ENCODE measurements around the gene GGT5. TPM values are rescaled to one million over a fixed set of nuclear protein-coding genes. Genes with fewer than 3 reads are reported as not detected.

Gene GGT5
- total and polyA plus RNA-seq, 2 of the 13 experiments (the other 11 are each of a cell fraction or from before 2014, with no cell fraction given), result 0.69 to 3.1 TPM

- TF ChIP-seq AHDC1 (CRISPR knock-in tag; IDR thresholded peaks at IDR 0.05; ENCODE audit: borderline replicate concordance) (no peak), ZNF383 (CRISPR knock-in tag; IDR thresholded peaks at IDR 0.05; ENCODE audit: borderline replicate concordance) (no peak), SNAPC5 (CRISPR knock-in tag; IDR thresholded peaks at IDR 0.05; ENCODE audit: borderline replicate concordance) (no peak), ZFP37 (CRISPR knock-in tag; IDR thresholded peaks at IDR 0.05; ENCODE audit: borderline replicate concordance) (no peak), GATA4 (IDR thresholded peaks at IDR 0.05; ENCODE audit: borderline replicate concordance, low read depth) (no peak), THAP11 (CRISPR knock-in tag; IDR thresholded peaks at IDR 0.05) (no peak)
- TF ChIP-seq, protein P1, sequence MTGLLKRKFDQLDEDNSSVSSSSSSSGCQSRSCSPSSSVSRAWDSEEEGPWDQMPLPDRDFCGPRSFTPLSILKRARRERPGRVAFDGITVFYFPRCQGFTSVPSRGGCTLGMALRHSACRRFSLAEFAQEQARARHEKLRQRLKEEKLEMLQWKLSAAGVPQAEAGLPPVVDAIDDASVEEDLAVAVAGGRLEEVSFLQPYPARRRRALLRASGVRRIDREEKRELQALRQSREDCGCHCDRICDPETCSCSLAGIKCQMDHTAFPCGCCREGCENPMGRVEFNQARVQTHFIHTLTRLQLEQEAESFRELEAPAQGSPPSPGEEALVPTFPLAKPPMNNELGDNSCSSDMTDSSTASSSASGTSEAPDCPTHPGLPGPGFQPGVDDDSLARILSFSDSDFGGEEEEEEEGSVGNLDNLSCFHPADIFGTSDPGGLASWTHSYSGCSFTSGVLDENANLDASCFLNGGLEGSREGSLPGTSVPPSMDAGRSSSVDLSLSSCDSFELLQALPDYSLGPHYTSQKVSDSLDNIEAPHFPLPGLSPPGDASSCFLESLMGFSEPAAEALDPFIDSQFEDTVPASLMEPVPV (CRISPR knock-in tag; IDR thresholded peaks at IDR 0.05), result no peak
- TF ChIP-seq, protein P2, sequence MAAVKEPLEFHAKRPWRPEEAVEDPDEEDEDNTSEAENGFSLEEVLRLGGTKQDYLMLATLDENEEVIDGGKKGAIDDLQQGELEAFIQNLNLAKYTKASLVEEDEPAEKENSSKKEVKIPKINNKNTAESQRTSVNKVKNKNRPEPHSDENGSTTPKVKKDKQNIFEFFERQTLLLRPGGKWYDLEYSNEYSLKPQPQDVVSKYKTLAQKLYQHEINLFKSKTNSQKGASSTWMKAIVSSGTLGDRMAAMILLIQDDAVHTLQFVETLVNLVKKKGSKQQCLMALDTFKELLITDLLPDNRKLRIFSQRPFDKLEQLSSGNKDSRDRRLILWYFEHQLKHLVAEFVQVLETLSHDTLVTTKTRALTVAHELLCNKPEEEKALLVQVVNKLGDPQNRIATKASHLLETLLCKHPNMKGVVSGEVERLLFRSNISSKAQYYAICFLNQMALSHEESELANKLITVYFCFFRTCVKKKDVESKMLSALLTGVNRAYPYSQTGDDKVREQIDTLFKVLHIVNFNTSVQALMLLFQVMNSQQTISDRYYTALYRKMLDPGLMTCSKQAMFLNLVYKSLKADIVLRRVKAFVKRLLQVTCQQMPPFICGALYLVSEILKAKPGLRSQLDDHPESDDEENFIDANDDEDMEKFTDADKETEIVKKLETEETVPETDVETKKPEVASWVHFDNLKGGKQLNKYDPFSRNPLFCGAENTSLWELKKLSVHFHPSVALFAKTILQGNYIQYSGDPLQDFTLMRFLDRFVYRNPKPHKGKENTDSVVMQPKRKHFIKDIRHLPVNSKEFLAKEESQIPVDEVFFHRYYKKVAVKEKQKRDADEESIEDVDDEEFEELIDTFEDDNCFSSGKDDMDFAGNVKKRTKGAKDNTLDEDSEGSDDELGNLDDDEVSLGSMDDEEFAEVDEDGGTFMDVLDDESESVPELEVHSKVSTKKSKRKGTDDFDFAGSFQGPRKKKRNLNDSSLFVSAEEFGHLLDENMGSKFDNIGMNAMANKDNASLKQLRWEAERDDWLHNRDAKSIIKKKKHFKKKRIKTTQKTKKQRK (IDR thresholded peaks at IDR 0.05; ENCODE audit: low read length), result no peak
- TF ChIP-seq, protein P3, sequence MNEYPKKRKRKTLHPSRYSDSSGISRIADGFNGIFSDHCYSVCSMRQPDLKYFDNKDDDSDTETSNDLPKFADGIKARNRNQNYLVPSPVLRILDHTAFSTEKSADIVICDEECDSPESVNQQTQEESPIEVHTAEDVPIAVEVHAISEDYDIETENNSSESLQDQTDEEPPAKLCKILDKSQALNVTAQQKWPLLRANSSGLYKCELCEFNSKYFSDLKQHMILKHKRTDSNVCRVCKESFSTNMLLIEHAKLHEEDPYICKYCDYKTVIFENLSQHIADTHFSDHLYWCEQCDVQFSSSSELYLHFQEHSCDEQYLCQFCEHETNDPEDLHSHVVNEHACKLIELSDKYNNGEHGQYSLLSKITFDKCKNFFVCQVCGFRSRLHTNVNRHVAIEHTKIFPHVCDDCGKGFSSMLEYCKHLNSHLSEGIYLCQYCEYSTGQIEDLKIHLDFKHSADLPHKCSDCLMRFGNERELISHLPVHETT (CRISPR knock-in tag; conservative IDR thresholded peaks at IDR 0.05), result no peak
- TF ChIP-seq, protein P4, sequence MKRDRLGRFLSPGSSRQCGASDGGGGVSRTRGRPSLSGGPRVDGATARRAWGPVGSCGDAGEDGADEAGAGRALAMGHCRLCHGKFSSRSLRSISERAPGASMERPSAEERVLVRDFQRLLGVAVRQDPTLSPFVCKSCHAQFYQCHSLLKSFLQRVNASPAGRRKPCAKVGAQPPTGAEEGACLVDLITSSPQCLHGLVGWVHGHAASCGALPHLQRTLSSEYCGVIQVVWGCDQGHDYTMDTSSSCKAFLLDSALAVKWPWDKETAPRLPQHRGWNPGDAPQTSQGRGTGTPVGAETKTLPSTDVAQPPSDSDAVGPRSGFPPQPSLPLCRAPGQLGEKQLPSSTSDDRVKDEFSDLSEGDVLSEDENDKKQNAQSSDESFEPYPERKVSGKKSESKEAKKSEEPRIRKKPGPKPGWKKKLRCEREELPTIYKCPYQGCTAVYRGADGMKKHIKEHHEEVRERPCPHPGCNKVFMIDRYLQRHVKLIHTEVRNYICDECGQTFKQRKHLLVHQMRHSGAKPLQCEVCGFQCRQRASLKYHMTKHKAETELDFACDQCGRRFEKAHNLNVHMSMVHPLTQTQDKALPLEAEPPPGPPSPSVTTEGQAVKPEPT (CRISPR knock-in tag; IDR thresholded peaks at IDR 0.05; ENCODE audit: low read depth), result no peak
Observed at GRCh38 chr22:24175160-24175808, 69.6 kb downstream of the GGT5 start (continued).

Measured in HepG2 (cell line).